Measurements from ENCODE around the gene PUS1.

- TF ChIP-seq BHLHE40 (IDR thresholded peaks at IDR 0.05; ENCODE audit: low read length), result no peak
- TF ChIP-seq CEBPG (CRISPR knock-in tag; IDR thresholded peaks at IDR 0.05), result no peak
- no peak for TF ChIP-seq CEBPG (tag; conservative IDR thresholded peaks at IDR 0.05 in 1 of 2, IDR thresholded peaks at IDR 0.05 in 1 of 2)
- no peak for TF ChIP-seq ZNF436 (CRISPR knock-in tag; IDR thresholded peaks at IDR 0.05)
- TF ChIP-seq NFE2L1 (tag; IDR thresholded peaks at IDR 0.05; ENCODE audit: borderline replicate concordance, low read depth), result no peak
- no peak for TF ChIP-seq CREB1 (IDR thresholded peaks at IDR 0.05)
- no peak for TF ChIP-seq CREB1 (CRISPR knock-in tag; IDR thresholded peaks at IDR 0.05)
These were observed 9.9 kb downstream of the PUS1 start for GRCh38 chr12:131939007-131939406.
